HG02571 (cell line): Measurements from ENCODE around the gene STAP2.
"Not testable (repeated sequence)": the region's sequence is repeated elsewhere in the genome, so short reads cannot be mapped to it uniquely, and the experiment has no call there.

ENCODE experiments used
- ATAC-seq: cut with Tn5 transposase; IDR thresholded peaks from one replicate; pipeline ENCODE4 v1.9.1; 2021; ENCODE audit warnings: mild to moderate bottlenecking, moderate library complexity; ENCODE audit not compliant: unreplicated experiment

The STAP2 gene

DNA sequence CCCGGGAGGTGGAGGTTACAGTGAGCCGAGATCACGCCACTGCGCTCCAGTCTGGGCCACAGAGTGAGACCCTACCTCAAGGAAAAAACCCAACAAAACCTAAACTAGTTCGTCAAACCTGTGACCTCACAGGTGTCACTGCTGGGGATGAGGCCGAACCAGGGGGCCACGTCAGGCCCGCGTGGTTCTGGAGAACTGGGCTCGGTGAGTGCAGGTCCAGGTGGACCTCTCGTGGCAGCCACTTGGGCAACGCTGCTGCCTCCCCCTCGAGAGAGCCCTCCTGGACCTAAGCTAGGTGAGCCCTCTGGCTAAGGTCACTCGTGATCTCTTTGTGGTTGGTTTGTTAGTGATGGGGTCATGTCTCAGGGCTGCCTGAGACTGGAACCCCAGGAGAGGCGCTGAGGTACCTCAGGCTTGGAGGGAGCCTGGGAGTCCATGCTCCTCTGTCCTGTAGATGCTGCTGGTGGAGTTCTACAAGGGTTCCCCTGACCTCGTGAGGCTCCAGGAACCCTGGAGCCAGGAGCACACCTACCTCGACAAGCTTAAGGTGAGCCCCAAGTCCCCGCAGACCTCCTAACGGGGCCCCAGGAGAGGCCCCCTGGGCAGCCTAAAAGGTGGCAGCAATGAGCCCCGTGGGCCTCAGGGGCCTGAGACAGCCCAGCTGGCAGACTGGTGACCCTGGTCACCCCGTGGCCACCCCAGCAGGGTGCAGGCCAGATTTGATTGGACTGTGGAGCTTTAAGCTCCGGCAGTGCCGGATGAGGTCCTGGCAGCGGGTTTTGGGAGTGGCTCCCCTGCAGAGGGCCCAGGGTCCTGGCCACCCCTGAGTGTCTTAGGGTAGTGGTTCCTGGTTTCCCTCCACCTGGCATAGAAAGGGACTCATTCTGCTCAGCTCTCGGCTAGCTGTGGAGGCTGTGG is 20.3 kb upstream of the STAP2 start:
- ATAC-seq = no peak

DNA sequence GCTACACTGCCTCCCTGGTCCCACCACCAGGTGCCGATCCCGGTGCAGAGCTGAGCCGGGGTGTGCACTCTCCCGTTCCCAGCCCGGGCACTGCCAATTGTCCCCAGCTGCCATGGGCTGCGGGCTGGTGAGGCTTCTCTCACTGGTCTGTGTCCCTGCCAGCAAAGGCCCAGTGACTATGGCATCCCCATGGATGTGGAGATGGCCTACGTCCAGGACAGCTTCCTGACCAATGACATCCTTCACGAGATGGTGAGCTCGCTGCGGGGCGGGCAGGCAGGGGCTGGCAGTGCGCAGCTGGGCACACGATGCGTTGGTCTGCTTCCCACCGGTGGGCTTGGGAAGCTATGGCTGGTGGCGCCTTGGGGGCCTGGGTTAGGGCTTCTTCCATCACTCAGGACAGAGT is 19.3 kb upstream of the STAP2 start:
- ATAC-seq = no peak

DNA sequence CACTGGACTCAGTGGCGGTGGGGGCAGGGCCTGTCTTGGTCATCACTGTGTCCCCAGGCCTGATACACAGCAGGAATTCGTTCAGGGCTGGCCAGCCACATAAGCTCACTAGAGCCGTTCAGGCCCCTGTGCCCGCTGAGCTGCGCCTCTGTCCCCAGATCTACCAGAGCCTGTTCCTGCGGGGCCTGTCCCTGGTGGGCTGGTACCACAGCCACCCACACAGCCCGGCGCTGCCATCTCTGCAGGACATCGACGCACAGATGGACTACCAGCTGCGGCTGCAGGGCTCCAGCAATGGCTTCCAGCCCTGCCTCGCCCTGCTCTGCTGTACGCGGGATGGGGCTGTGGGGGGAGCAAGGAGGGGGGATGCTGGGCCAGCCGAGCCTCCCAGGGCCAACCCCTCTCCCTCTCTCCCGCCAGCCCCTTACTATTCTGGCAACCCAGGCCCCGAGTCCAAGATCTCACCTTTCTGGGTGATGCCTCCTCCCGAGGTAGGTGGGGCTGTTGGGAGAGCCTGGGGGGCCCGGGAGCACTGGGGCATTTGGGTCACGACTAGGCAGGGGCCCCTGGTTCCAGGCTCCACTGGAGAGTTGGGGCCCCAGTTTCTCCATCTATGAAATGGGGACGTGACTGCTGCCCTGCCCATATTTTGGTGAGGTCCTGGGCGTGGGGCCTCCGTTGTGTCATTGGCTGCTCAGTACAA is 18.6 kb upstream of the STAP2 start:
- ATAC-seq = no peak

DNA sequence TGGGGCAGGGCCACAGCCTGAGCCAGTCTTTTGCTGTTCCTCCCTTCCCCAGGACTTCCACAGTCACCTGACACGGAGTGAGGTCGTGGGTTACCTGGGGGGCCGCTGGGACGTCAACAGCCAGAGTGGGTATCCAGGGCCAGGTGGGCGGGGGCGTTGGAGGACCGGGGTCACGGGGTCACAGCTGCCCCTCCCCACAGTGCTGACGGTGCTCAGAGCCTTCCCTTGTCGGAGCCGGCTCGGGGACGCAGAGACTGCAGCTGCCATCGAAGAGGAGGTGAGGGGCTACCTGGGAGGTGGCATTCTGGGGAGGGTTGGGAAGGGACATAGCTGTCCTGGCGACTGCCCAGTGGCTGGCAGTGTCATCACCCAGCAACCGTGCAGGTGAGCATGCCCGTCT is 16.3 kb upstream of the STAP2 start:
- no peak for ATAC-seq

DNA sequence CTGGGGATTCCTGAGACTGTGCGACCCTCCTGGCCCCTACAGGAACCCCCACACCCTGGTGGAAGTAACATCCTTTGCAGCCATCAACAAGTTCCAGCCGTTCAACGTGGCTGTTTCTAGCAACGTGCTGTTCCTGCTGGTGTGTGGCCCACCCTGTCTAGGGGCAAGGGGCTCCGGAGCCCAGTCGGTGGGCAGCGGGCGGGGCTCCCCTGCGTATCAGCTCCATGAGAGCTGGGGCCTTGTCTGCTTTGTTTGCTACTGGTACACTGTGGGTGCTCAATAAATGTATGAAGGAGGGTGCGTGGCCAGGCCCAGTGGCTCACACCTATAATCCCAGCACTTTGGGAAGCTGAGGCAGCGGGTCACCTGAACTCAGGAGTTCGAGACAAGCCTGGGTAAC is 15.7 kb upstream of the STAP2 start:
- no peak for ATAC-seq

DNA sequence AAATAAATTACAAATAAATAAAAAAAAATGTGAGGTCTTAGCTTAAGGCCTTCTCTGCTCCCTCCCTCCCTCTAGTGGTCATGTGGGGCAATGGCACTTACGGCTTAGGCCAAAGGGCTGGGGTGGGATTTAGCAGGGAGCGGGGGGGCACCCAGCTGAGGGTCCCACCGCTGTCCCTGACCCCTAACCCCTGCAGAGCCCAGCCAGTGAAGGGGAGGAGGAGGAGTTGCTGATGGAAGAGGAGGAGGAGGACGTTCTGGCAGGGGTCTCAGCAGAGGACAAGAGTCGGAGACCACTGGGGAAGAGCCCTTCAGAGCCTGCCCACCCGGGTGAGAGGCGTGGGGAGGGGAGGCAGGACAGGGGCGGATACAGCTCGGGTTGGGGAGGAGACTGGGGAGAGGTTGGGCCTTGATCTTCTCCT is 14.1 kb upstream of the STAP2 start:
- no peak for ATAC-seq

DNA sequence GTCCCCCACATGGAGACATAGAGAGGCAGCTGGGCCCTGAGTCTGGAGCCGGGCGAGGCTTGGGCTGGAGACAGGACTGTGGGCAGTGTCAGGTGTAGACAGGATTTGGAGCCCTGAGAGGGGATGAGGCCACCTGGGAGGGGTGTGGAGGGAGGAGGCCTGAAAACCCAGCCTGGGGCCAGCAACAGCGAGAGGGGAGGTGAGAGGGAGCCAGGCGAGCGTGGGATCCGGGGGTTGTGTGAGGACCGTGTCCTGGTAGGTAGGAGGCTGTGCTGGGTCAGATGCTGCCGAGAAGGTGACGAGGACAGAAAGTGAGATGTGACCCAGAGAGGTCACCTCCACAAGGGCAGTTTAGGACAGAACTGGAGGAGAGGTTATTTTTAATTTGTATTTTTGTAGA is 12.1 kb upstream of the STAP2 start:
- ATAC-seq = no peak

DNA sequence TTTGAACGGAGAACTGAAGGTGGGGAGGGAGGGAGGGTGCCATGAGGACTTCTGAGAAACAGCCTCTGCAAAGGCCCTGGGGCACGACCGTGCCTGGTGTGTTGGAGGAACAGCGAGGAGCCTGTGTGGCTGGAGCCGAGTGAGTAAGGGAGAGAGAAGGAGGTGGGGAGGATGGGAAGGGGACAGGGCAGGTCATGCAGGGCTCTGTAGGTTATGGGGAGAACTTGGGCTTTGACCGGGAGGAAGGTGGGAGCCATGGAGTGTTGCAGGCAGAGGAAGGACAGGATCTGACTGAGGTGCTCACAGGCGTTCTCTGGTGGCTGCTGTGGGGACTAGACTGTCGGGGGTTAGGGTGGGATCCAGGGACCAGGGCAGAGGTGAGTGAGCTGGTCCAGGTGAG is 11.5 kb upstream of the STAP2 start:
- ATAC-seq = no peak

DNA sequence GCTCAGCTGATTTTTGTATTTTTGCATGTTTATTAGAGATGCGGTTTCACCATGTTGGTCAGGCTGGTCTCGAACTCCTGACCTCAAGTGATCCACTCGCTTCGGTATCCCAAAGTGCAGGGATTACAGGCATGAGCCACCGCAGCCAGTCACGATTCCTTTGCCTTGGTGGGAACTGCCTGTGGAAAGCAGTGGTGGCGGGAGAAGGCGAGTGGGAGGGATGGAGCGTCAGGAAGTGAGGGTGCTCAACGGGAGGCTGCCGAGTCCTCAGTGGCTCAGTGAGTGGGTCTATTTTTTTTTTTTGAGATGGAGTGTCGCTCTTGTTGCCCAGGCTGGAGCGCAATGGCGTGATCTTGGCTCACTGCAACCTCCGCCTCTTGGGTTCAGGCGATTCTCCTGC is 10.6 kb upstream of the STAP2 start:
- not testable (repeated sequence) for ATAC-seq

DNA sequence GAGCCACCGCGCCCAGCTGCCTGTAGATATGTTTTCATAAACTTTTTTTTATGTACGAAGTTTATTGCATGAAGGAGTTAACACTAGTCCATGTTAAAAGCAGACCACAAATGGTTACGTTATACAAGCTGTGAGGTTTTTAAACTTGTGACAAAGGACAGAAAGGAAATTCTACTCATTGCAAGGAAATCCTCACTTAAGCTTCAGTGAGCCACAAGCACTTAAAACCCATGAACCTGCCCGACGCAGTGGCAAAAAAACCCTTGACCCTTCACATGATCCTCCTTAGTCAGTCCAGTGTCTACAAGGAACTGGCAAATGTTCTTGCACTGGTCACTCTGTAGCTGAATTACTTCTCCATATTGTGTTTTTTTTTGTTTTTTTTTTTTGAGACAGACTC is 8.9 kb upstream of the STAP2 start:
- no peak for ATAC-seq

DNA sequence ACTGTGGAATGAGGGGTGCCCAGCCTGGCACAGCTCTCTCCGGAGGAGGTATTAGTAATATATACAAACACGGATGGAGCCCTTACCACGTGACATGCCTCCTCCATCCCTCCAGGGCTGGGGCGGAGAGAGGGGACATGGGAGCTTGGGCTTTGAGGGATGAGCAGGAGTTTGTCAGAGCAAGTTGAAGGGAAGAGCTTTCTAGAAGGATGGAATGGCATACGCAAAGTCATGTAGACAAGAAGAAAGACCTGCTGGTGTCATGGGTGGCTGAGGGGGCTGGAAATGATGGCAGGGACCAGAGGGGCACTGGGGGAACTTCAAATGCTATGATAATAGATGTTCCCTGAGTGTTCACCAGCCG is 7.4 kb upstream of the STAP2 start:
- ATAC-seq = no peak

DNA sequence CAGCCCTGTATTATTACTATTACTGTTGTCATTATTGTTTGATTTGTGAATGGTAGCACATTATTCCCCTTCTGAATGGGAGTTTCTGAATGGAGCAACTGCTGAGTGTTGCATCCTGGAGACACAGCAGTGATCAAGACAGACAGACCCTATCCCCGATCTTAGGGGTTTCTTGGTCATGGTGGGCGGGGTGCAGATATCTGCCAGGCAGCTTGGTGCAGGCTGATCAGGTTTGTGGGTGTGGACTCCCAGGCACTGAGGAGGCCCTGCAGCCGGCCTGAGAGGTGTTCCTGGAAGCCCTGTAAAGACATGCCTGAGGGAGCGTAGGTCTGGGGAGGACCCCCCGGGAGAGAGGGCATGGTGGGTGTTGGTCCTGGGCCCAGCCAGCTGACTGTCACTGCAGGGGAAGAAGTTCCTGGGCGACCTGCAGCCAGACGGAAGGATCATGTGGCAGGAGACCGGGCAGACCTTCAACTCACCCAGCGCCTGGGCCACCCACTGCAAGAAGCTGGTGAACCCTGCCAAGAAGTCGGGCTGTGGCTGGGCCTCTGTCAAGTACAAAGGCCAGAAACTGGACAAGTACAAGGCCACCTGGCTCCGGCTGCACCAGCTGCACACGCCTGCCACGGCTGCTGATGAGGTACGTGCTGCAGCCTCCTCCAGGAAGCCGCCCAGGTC is 6.9 kb upstream of the STAP2 start:
- no peak for ATAC-seq

DNA sequence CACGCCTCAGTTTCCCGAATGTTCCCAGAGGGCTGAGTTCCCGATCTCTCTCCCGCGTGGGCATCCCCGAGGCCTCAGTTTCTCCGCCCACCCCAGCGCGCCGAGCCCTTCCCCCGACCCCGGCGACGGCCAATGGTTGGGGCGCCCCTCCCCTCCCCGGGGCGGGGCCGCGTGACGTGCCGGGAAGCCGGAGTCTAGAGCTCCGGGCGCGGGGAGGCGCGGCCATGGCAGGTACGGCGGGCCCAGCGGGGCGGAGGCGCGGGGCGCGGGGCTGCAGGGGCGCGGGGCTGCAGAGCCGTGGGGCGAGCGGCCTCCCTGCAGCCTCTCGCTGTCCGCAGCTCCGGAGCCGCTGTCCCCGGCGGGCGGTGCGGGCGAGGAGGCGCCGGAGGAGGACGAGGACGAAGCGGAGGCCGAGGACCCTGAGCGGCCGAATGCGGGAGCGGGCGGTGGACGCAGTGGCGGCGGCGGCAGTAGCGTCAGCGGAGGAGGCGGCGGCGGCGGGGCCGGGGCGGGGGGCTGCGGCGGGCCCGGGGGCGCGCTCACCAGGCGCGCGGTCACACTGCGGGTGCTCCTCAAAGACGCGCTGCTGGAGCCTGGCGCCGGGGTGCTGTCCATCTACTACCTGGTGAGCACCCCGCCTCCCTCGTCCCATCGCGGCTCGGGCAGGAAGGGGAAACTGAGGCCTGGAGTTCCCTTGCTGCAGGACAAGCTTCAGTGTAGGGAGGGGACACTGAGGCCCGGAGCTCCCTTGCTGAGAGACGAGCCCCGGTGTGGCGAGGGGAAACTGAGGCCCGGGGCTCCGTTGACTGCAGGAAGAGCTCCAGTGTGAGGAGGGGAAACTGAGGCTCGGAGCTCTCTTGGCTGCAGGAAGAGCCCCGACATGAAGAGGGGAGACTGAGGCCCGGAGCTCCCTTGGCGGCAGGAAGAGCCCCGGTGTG is 5.0 kb upstream of the STAP2 start, which contains the start of gene MPND:
Gene MPND (plus strand): TSS at position 193 of the 938 bp plus-strand sequence. CDS start 32 bp downstream, at position 225.
- ATAC-seq = peak; percentile 50

DNA sequence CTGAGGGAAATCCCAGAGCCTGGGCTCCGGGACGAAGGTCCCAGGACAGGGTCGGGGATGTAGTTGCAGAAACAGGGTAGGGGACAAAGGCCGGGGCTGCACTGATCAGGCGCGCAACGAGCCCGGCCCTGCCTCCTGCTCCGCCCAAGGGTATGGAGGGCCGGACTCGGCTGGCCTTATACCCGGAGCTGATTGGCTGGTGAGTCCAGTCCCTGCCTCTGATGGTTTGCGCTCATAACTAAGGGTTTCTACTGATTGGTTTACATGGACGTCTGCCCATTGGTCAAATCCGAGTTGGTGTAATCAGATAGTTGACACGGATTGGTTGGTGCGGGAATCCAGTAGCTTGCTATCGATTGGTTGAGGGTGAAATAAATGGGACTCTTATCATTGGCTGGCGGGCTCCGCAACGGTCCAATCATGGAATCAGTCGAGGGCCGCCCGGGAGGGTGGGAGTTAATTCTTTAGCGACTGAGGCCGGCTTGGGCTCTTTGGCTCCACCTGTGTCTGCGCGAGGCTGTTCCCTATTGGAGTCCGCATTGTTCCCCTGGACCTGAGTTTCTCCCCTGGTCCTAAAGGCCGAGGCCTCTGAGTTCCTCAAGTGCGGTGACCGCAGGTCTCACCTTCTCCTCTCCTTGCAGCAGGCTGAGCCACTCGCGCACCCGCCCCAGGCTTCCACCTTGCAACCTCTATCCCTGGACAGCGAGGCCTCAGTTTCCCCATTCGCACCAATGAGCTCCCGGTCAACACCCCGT is 4.2 kb upstream of the STAP2 start:
- ATAC-seq = peak; percentile 82

DNA sequence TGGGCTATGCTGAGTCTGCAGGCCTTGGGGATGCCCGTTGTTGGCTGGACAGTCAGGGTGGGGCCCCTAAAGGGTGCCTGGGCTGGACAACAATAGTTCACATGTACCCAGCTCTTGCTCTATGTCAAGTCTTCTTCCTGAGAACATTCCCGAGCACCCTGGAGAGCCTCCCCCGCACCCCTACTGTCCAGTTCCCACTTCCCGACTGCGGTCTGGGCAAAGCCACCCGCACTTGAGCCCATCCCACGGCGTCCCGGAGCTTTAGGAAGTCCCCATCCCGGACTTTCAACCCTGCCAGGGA is 3.6 kb upstream of the STAP2 start:
- peak; percentile 1 for ATAC-seq

DNA sequence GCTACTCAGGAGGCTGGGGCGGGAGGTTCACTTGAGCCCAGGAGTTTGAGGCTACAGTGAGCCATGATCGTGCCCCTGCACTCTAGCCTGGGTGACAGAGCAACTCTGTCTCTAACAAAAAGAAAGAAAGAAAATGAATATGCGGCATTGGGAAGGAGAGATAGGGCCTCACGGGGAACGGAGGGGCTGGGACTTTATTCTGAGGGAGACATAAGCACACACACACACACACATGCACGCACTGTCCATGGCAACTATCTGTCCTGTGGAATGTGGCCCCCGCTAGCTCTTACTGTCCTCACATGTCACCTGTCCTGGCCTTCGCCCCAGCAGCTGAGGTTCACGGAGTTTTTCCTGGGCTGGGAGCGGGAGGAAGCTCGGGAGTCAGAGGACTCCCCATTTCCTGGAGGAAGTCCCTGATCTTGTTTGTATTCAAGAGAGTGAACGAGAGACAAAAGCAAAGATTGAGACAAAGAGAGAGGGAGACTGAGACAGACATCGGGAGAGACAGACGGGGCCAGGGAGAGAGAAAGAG is 654 bp downstream of the STAP2 start:
- no peak for ATAC-seq

DNA sequence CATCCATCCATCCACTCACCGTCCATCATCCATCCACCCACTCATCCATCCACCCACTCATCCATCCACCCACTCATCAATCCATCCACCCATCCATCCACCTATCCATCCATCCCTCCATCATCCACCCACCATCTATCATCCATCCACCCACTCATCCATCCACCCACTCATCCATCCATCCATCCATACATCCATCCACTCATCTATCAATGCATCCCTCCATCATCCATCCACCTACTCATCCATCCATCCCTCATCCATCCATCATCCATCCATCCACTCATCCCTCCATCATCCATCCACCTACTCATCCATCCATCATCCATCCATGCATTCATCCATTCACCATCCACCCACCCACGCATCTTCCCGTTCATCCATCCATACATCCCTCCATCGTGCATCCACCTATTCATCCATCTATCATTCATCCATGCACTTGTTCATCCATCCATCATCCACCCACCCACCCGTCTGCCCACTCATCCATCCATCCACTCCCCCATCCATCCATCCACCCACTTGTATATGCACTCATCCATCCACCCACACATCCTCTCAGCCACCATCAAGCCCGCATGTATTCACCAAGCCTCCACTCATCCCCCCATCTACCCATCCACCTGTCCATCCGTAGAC is 3.6 kb downstream of the STAP2 start:
- no peak for ATAC-seq

DNA sequence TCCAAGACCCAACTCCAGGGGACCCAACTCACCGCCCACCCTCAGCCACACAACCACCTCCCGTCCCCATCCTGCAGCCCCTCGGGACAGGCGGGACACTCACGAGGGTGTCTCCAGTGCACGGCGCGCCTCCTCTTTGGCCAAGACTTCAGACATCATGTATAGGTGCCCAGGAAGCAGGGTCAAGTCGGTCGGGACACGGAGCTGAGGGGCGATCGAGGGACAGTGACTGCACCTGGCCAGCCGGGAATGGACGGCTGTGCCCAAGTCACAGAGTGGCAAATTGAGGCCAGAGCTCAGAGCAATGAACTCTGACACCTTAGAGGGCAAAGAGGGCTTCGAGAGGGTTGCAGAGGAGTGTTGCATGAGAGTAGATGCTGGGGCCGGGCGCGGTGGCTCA is 8.8 kb downstream of the STAP2 start:
- ATAC-seq = no peak

DNA sequence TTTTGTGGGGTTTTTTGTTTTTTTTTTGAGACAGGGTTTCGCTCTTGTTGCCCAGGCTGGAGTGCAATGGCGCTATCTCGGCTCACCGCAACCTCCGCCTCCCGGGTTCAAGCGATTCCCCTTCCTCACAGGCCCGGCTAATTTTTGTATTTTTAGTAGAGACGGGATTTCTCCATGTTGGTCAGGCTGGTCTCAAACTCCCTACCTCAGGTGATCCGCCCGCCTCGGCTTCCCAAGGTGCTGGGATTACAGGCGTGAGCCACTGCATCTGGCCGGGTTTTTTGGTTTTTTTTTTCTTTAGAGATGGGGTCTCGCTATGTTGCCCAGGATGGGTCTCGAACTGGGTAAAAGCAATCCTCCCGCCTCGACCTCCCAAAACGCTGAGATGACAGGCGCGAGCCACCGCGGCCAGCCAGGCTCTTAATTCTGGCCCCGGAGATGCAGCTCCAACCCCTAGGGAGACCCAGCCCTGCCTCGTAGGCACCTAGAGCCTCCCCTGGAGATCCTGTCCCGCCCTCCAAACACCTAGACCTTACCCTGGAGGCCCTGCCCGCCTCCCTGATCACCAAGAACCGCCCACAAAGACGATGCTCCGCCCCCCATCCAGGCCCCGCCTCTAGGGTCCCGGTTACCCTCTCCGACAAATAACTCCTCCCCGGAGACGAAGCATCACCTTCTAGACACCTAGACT is 9.5 kb downstream of the STAP2 start:
- not testable (repeated sequence) for ATAC-seq
